WTC11 (cell line): Measurements from ENCODE around the gene POLR3GL. TPM values are rescaled to one million over a fixed set of nuclear protein-coding genes. Genes with fewer than 3 reads are reported as not detected.
A peak's percentile ranks its signal among the peaks of the same experiment; 100 is the strongest.

Experiments
- ATAC-seq: fragments of 200-7000 bp; cut with Tn5 transposase; 2 replicates; pipeline ENCODE4 v1.10.0; 2021; ENCODE audit warnings: mild to moderate bottlenecking, moderate library complexity
- CTCF ChIA-PET: fragments of 300-600 bp; sonication (Branson Sonifier 250); formaldehyde crosslinking; loops from one replicate; lab custom pipeline; 2021; ENCODE audit warnings: antibody characterized with exemption; lab: Charles Lee
- POLR2A ChIA-PET: fragments of 350-600 bp; sonication (Branson Sonifier 250); formaldehyde crosslinking; loops from one replicate; lab custom pipeline; 2021; ENCODE audit warnings: antibody characterized with exemption; lab: Charles Lee
- DNase-seq: peaks from one replicate; pipeline ENCODE4 v3.0.0; 2021; ENCODE audit warnings: low spot score
- H3K27ac Mint-ChIP-seq: 2 replicates; pipeline ENCODE4 v1.8.0; 2021; ENCODE audit warnings: mixed read lengths
- H3K27me3 Mint-ChIP-seq: 2 replicates; pipeline ENCODE4 v1.8.0; 2021; ENCODE audit warnings: low read depth, mild to moderate bottlenecking, moderate library complexity, mixed read lengths
- H3K36me3 Mint-ChIP-seq: 2 replicates; pipeline ENCODE4 v1.8.0; 2021; ENCODE audit warnings: mixed read lengths
- H3K4me1 Mint-ChIP-seq: 2 replicates; pipeline ENCODE4 v1.8.0; 2022; ENCODE audit warnings: mixed read lengths
- H3K4me3 Mint-ChIP-seq: 2 replicates; pipeline ENCODE4 v1.8.0; 2021; ENCODE audit warnings: mild to moderate bottlenecking, moderate library complexity, mixed read lengths
- H3K9me3 Mint-ChIP-seq: 2 replicates; pipeline ENCODE4 v1.8.0; 2021; ENCODE audit warnings: mixed read lengths
- ATF1 ChIP-seq: sonication (generic); formaldehyde crosslinking; IDR thresholded peaks from 2 replicates; pipeline ENCODE4 v1.8.1; 2023; ENCODE audit warnings: mild to moderate bottlenecking, moderate library complexity, missing genetic modification reagents
- CREB1 ChIP-seq: sonication (generic); formaldehyde crosslinking; IDR thresholded peaks from 2 replicates; pipeline ENCODE4 v1.8.0; 2023; ENCODE audit warnings: mild to moderate bottlenecking, missing genetic modification reagents
- CREM ChIP-seq: sonication (generic); formaldehyde crosslinking; IDR thresholded peaks from 2 replicates; pipeline ENCODE4 v1.8.1; 2022; ENCODE audit warnings: mild to moderate bottlenecking, missing genetic modification reagents, moderate library complexity
- ELF4 ChIP-seq: sonication (generic); formaldehyde crosslinking; IDR thresholded peaks from 2 replicates; pipeline ENCODE4 v1.8.1; 2022; ENCODE audit warnings: low read depth, mild to moderate bottlenecking, moderate library complexity, missing genetic modification reagents
- GABPB1 ChIP-seq: sonication (generic); formaldehyde crosslinking; IDR thresholded peaks from 2 replicates; pipeline ENCODE4 v1.8.1; 2023; ENCODE audit warnings: mild to moderate bottlenecking, missing genetic modification reagents
- GRHL2 ChIP-seq: fragments of 250-450 bp; sonication (Bioruptor Pico); IDR thresholded peaks from 2 replicates; pipeline ENCODE4 v1.8.0; 2022; ENCODE audit warnings: mild to moderate bottlenecking, moderate library complexity; ENCODE audit not compliant: insufficient replicate concordance, severe bottlenecking
- HMGA2 ChIP-seq: fragments of 250-450 bp; sonication (Bioruptor Pico); IDR thresholded peaks from 2 replicates; pipeline ENCODE4 v1.4.0; 2021; ENCODE audit warnings: mild to moderate bottlenecking, moderate library complexity
- NFE2L1 ChIP-seq: sonication (generic); formaldehyde crosslinking; IDR thresholded peaks from 2 replicates; pipeline ENCODE4 v1.8.1; 2023; ENCODE audit warnings: missing genetic modification reagents
- NFYB ChIP-seq: sonication (generic); formaldehyde crosslinking; conservative IDR thresholded peaks from 2 replicates; pipeline ENCODE4 v1.8.0; 2022; ENCODE audit warnings: low read depth, missing genetic modification reagents
- OVOL2 ChIP-seq: fragments of 250-450 bp; sonication (Bioruptor Pico); IDR thresholded peaks from 2 replicates; pipeline ENCODE4 v1.9.0; 2021; ENCODE audit warnings: mild to moderate bottlenecking, borderline replicate concordance
- SOX15 ChIP-seq: fragments of 250-450 bp; sonication (Bioruptor Pico); IDR thresholded peaks from 2 replicates; pipeline ENCODE4 v1.9.0; 2021; ENCODE audit warnings: mild to moderate bottlenecking
- TEAD1 ChIP-seq: sonication (generic); formaldehyde crosslinking; IDR thresholded peaks from 2 replicates; pipeline ENCODE4 v1.8.0; 2022; ENCODE audit warnings: mild to moderate bottlenecking, missing genetic modification reagents
- TEAD4 ChIP-seq: sonication (generic); formaldehyde crosslinking; IDR thresholded peaks from 2 replicates; pipeline ENCODE4 v1.8.0; 2022; ENCODE audit warnings: mild to moderate bottlenecking, missing genetic modification reagents
- total RNA-seq: library from RNA; stranded (reverse); gene quantifications from 3 replicates; pipeline ENCODE4 v1.2.3, GENCODE V29; 2021
- TF ChIP-seq, protein P1 (sequence below): sonication (generic); formaldehyde crosslinking; IDR thresholded peaks from 2 replicates; pipeline ENCODE4 v1.8.1; 2023; ENCODE audit warnings: mild to moderate bottlenecking, missing genetic modification reagents
- TF ChIP-seq, protein P2 (sequence below): sonication (generic); formaldehyde crosslinking; IDR thresholded peaks from 2 replicates; pipeline ENCODE4 v1.8.0; 2022; ENCODE audit warnings: mild to moderate bottlenecking, missing genetic modification reagents
- TF ChIP-seq, protein P3 (sequence below): sonication (generic); formaldehyde crosslinking; IDR thresholded peaks from 2 replicates; pipeline ENCODE4 v1.8.1; 2022; ENCODE audit warnings: mild to moderate bottlenecking, moderate library complexity, missing genetic modification reagents
- TF ChIP-seq, protein P4 (sequence below): sonication (generic); formaldehyde crosslinking; IDR thresholded peaks from 2 replicates; pipeline ENCODE4 v1.8.0; 2023; ENCODE audit warnings: missing genetic modification reagents
- TF ChIP-seq, protein P5 (sequence below): sonication (generic); formaldehyde crosslinking; IDR thresholded peaks from 2 replicates; pipeline ENCODE4 v1.8.1; 2022; ENCODE audit warnings: low read depth, missing genetic modification reagents, borderline replicate concordance
- TF ChIP-seq, protein P6 (sequence below): sonication (generic); formaldehyde crosslinking; IDR thresholded peaks from 2 replicates; pipeline ENCODE4 v1.8.0; 2023; ENCODE audit warnings: missing genetic modification reagents, mild to moderate bottlenecking, borderline replicate concordance
- TF ChIP-seq, protein P7 (sequence below): sonication (generic); formaldehyde crosslinking; IDR thresholded peaks from 2 replicates; pipeline ENCODE4 v1.8.1; 2022; ENCODE audit warnings: missing genetic modification reagents, borderline replicate concordance

The POLR3GL gene
- total RNA-seq, 1 experiment from 2014 or later, result 3.8 TPM

DNA sequence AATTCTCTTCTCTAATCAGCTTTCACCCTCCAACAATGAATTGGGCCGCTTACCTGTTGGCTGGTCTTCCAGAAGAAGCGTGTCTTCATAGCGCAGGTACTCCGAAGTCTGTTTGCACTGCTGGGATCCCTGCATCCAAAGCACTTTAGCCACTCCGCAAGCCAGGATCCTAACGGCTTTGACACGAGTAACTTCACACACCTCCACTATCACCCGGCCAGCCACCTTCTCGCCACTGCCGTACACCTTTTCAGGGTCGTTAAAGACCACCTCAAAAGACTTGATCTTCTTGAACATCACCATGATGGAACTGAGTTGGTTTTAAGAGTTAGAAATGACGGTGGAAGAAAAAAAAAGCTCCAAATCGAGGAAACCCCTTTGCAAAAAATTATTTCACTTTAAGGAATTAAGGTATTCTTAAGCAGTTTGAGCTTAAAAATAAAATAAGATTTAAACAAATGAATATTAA, 31.5 kb downstream of the POLR3GL start:
- CTCF ChIA-PET, result interaction anchor here (0.6 to 3.4 kb wide), 3 partner anchors 12 to 19 kb away, joined by 3 to 14 read pairs (median 7); no protein-coding TSS in a partner anchor
- peaks cover 71% of the 10 kb centered on the region for H3K4me1 Mint-ChIP-seq
- DNase-seq, result no peak

DNA sequence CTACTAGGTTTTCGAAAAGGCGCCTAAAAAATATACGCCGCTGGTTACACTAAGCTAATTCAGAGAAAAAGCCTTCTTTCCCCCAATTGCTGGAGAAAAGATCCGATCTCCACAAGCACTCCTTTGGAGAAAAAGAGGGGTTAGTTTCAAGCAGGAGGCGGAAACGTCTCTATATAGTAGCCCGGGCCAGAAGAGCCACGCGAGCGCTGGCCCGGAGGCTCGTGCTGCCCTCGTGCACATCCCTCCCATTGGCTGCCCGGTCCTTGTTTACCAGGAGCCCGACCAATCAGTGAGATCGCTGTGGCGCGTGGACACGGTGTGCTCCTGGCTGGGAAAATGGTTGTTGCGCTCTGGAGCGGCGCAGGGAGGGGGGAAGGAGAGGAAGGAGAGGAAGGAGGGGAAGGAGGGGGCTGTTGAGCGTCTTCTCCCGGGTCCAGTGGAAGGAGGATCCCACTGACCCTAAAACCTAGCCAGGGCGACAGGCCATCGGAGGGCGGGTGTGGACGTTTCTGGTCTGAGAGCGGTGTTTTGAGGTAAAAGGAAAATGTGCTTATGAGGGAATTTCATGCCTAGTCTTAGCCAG, 32.0 kb downstream of the POLR3GL start, which contains the start of gene TXNIP:
Gene TXNIP (minus strand): TSS at position 147 of the 583 bp plus-strand sequence. CDS start 313 bp downstream, outside the sequence.
- H3K4me3 Mint-ChIP-seq, result peak within 1 kb of the TSS; percentile 98
- H3K27me3 Mint-ChIP-seq, result no peaks in the 10 kb centered on the region
- H3K4me1 Mint-ChIP-seq, result peaks cover 65% of the 10 kb centered on the region
- CTCF ChIA-PET, result interaction anchor here (0.6 to 3.4 kb wide), 6 partner anchors 10 to 105 kb away, joined by 3 to 14 read pairs (median 6); no protein-coding TSS in a partner anchor
- H3K36me3 Mint-ChIP-seq, result peaks cover 41% of the 10 kb centered on the region
- DNase-seq, result peak; percentile 99
- POLR2A ChIA-PET, result interaction anchor here (0.8 to 1.1 kb wide), 3 partner anchors 17 to 69 kb away, joined by 3 to 4 read pairs (median 4); partner anchors contain the start of genes LIX1L and RBM8A
- ATAC-seq, result peak; percentile 97
- H3K9me3 Mint-ChIP-seq, result no peaks in the 10 kb centered on the region
- peak within 1 kb of the TSS; percentile 97 for H3K27ac Mint-ChIP-seq
- TF ChIP-seq CREM, result no peak
- peak; percentile 65; the same call in 1 of the 2 replicates for TF ChIP-seq GABPB1 (CRISPR knock-in tag)
- TF ChIP-seq, protein P1, sequence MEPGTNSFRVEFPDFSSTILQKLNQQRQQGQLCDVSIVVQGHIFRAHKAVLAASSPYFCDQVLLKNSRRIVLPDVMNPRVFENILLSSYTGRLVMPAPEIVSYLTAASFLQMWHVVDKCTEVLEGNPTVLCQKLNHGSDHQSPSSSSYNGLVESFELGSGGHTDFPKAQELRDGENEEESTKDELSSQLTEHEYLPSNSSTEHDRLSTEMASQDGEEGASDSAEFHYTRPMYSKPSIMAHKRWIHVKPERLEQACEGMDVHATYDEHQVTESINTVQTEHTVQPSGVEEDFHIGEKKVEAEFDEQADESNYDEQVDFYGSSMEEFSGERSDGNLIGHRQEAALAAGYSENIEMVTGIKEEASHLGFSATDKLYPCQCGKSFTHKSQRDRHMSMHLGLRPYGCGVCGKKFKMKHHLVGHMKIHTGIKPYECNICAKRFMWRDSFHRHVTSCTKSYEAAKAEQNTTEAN (CRISPR knock-in tag), result no peak
- TF ChIP-seq HMGA2 (CRISPR knock-in tag), result no peak
- TF ChIP-seq, protein P2, sequence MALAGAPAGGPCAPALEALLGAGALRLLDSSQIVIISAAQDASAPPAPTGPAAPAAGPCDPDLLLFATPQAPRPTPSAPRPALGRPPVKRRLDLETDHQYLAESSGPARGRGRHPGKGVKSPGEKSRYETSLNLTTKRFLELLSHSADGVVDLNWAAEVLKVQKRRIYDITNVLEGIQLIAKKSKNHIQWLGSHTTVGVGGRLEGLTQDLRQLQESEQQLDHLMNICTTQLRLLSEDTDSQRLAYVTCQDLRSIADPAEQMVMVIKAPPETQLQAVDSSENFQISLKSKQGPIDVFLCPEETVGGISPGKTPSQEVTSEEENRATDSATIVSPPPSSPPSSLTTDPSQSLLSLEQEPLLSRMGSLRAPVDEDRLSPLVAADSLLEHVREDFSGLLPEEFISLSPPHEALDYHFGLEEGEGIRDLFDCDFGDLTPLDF (CRISPR knock-in tag), result 0 out of 2 replicates have a peak, but pooled peaks have one; percentile 41
- no peak for TF ChIP-seq GRHL2 (CRISPR knock-in tag)
- peak; percentile 32; the same call in 1 of the 2 replicates for TF ChIP-seq NFE2L1 (CRISPR knock-in tag)
- TF ChIP-seq TEAD1 (CRISPR knock-in tag), result peak; percentile 92
- no peak for TF ChIP-seq CREB1 (CRISPR knock-in tag)
- TF ChIP-seq, protein P3, sequence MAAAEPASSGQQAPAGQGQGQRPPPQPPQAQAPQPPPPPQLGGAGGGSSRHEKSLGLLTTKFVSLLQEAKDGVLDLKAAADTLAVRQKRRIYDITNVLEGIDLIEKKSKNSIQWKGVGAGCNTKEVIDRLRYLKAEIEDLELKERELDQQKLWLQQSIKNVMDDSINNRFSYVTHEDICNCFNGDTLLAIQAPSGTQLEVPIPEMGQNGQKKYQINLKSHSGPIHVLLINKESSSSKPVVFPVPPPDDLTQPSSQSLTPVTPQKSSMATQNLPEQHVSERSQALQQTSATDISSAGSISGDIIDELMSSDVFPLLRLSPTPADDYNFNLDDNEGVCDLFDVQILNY (CRISPR knock-in tag), result no peak
- no peak for TF ChIP-seq ATF1 (CRISPR knock-in tag)
- TF ChIP-seq NFYB, result peak; percentile 99
- TF ChIP-seq, protein P4, sequence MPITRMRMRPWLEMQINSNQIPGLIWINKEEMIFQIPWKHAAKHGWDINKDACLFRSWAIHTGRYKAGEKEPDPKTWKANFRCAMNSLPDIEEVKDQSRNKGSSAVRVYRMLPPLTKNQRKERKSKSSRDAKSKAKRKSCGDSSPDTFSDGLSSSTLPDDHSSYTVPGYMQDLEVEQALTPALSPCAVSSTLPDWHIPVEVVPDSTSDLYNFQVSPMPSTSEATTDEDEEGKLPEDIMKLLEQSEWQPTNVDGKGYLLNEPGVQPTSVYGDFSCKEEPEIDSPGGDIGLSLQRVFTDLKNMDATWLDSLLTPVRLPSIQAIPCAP (CRISPR knock-in tag), result peak; percentile 23; the same call in 1 of the 2 replicates
- no peak for TF ChIP-seq SOX15 (CRISPR knock-in tag)

More for the DNA sequence above, 31.5 kb downstream of the POLR3GL start:
- Mint-ChIP-seq H3K27ac (peak overlapping the region; percentile 97), H3K9me3 (no peaks in the 10 kb centered on the region), H3K36me3 (peaks cover 41% of the 10 kb centered on the region)
- no peak for ATAC-seq
- TF ChIP-seq TEAD4 (CRISPR knock-in tag) (no peak), ELF4 (CRISPR knock-in tag) (no peak), CREM (no peak), OVOL2 (CRISPR knock-in tag) (no peak)
- TF ChIP-seq, protein P5, sequence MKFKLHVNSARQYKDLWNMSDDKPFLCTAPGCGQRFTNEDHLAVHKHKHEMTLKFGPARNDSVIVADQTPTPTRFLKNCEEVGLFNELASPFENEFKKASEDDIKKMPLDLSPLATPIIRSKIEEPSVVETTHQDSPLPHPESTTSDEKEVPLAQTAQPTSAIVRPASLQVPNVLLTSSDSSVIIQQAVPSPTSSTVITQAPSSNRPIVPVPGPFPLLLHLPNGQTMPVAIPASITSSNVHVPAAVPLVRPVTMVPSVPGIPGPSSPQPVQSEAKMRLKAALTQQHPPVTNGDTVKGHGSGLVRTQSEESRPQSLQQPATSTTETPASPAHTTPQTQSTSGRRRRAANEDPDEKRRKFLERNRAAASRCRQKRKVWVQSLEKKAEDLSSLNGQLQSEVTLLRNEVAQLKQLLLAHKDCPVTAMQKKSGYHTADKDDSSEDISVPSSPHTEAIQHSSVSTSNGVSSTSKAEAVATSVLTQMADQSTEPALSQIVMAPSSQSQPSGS (CRISPR knock-in tag), result no peak
- TF ChIP-seq, protein P6, sequence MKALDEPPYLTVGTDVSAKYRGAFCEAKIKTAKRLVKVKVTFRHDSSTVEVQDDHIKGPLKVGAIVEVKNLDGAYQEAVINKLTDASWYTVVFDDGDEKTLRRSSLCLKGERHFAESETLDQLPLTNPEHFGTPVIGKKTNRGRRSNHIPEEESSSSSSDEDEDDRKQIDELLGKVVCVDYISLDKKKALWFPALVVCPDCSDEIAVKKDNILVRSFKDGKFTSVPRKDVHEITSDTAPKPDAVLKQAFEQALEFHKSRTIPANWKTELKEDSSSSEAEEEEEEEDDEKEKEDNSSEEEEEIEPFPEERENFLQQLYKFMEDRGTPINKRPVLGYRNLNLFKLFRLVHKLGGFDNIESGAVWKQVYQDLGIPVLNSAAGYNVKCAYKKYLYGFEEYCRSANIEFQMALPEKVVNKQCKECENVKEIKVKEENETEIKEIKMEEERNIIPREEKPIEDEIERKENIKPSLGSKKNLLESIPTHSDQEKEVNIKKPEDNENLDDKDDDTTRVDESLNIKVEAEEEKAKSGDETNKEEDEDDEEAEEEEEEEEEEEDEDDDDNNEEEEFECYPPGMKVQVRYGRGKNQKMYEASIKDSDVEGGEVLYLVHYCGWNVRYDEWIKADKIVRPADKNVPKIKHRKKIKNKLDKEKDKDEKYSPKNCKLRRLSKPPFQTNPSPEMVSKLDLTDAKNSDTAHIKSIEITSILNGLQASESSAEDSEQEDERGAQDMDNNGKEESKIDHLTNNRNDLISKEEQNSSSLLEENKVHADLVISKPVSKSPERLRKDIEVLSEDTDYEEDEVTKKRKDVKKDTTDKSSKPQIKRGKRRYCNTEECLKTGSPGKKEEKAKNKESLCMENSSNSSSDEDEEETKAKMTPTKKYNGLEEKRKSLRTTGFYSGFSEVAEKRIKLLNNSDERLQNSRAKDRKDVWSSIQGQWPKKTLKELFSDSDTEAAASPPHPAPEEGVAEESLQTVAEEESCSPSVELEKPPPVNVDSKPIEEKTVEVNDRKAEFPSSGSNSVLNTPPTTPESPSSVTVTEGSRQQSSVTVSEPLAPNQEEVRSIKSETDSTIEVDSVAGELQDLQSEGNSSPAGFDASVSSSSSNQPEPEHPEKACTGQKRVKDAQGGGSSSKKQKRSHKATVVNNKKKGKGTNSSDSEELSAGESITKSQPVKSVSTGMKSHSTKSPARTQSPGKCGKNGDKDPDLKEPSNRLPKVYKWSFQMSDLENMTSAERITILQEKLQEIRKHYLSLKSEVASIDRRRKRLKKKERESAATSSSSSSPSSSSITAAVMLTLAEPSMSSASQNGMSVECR (CRISPR knock-in tag), result no peak
- TF ChIP-seq, protein P7, sequence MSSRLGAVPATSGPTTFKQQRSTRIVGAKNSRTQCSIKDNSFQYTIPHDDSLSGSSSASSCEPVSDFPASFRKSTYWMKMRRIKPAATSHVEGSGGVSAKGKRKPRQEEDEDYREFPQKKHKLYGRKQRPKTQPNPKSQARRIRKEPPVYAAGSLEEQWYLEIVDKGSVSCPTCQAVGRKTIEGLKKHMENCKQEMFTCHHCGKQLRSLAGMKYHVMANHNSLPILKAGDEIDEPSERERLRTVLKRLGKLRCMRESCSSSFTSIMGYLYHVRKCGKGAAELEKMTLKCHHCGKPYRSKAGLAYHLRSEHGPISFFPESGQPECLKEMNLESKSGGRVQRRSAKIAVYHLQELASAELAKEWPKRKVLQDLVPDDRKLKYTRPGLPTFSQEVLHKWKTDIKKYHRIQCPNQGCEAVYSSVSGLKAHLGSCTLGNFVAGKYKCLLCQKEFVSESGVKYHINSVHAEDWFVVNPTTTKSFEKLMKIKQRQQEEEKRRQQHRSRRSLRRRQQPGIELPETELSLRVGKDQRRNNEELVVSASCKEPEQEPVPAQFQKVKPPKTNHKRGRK (CRISPR knock-in tag), result no peak
- TF ChIP-seq, all 79 proteins: peak for 0
- POLR2A ChIA-PET, result interaction anchor here (1.1 to 1.2 kb wide), 2 partner anchors 16 to 38 kb away, joined by 3 read pairs; partner anchors contain the start of gene LIX1L
- no peaks in the 10 kb centered on the region for H3K27me3 Mint-ChIP-seq
- H3K4me3 Mint-ChIP-seq, result peak overlapping the region; percentile 98
